GM06990 (cell line): Measurements from ENCODE around the gene RETNLB.

Experiments
- DNase-seq: peaks from one replicate; pipeline ENCODE4 v3.0.0-alpha.2; 2011; ENCODE audit not compliant: insufficient read length; ENCODE audit errors: extremely low read depth
- H3K27me3 ChIP-seq: replicated peaks from 2 replicates; pipeline ENCODE4 v1.6.0; 2011; ENCODE audit warnings: low read length; ENCODE audit not compliant: control insufficient read depth, insufficient read depth
- H3K36me3 ChIP-seq: 2 replicates; pipeline ENCODE4 v1.5.1; 2011; ENCODE audit warnings: low read length; ENCODE audit not compliant: control insufficient read depth, insufficient read depth
- H3K4me3 ChIP-seq: replicated peaks from 2 replicates; pipeline ENCODE4 v1.5.1; 2011; ENCODE audit warnings: low read depth, mild to moderate bottlenecking, control low read depth, low read length
- CTCF ChIP-seq: IDR thresholded peaks from 2 replicates; pipeline ENCODE4 v1.5.1; 2011; ENCODE audit warnings: low read length, control low read depth, mild to moderate bottlenecking, inconsistent platforms; ENCODE audit not compliant: insufficient read depth, poor library complexity, severe bottlenecking

The RETNLB gene

DNA sequence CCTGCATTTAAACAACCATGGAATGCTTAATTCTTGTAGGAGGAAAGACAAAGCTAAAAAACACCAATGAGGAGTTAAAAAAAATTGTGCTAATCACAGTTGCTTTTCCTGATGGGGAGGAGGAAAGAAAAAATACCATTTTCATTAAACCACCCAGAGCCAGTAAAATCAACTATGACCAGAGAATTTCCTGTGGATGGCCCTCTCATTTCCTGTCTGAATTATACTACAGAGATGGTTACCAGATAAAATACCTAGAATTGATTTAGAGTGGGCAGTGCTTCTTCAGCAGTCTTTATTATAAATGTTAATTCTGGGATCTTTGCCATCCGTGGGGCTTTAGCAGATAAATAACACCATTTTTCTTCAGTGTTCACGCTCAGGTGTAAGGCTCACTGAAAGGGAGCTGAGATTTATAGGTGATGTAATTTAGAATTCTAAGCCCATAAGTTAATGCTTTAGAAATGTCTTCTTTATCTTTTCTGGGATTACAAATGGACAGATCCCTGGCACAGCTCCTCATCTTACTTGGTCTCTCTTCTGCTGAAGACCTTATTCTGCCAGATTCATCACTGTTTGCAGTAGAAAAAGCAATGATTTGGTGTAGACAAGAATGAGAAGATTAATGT is 37.9 kb downstream of the RETNLB start:
- no peak for TF ChIP-seq CTCF
- Histone ChIP-seq H3K4me3 (no peak overlapping the region), H3K27me3 (no peaks in the 10 kb centered on the region), H3K36me3 (no peaks in the 10 kb centered on the region)
- DNase-seq = no peak

DNA sequence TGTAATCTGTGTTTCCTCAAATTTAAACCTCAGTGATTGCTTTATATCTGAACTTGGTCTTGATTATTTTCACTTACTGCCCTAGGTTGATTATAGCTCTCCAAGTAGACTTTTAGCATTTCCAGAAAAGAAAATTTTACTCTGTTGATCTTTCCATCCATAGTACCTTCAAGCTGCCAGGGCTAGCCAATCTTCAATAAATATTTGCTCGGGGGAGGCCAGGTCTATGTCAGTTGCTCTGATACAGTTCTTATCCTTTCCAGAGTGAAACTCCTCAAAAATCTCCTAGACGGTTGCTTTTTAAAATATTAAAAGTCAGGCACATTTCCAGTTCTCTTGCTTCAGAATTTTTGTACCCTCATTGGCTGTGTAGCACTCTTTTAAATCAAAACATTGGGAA is 38.8 kb downstream of the RETNLB start:
- no peak overlapping the region for H3K4me3 ChIP-seq
- H3K27me3 ChIP-seq = no peaks in the 10 kb centered on the region; the same call in 1 of the 2 replicates
- no peak for TF ChIP-seq CTCF
- no peak for DNase-seq
- H3K36me3 ChIP-seq = no peaks in the 10 kb centered on the region

DNA sequence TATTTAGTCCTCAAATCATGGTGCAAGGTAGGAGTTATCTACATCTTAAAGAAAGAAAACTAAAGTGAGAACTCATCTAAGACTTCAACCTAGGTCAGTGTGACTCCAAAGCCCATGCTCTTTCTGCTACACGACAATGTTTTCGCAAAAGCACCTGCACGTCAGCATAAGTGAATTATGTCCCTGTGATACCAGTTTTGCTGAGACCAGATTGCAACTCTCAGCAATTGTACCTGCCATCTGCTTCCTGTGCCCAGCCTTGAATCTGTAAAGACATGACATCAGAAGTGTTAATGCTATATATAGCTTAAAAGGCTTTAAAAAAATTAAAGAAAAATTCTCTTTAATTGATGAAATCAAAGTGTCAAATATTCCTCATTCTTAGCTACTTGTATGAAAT is 43.4 kb downstream of the RETNLB start:
- DNase-seq = no peak
- Histone ChIP-seq H3K36me3 (no peaks in the 10 kb centered on the region), H3K27me3 (no peaks in the 10 kb centered on the region; the same call in 1 of the 2 replicates), H3K4me3 (no peak overlapping the region)
- TF ChIP-seq CTCF = no peak

- no peak for DNase-seq
Observed at GRCh38 chr3:108713009-108713516, 44.1 kb downstream of the RETNLB start.

More at GRCh38 chr3:108713009-108713516, 44.1 kb downstream of the RETNLB start:
- Histone ChIP-seq H3K4me3 (no peak overlapping the region), H3K27me3 (no peaks in the 10 kb centered on the region; the same call in 1 of the 2 replicates), H3K36me3 (no peaks in the 10 kb centered on the region)
- no peak for TF ChIP-seq CTCF
